GM12873 (cell line): ENCODE measurements around the gene PITPNC1.

Experiments
- CTCF ChIP-seq: IDR thresholded peaks from 2 replicates; pipeline ENCODE4 v1.5.1; 2012; ENCODE audit warnings: low read depth, mild to moderate bottlenecking, moderate library complexity, low read length, control low read depth; ENCODE audit not compliant: insufficient read depth; ENCODE audit errors: missing control alignments

The PITPNC1 gene

GRCh38 chr17:67376415-67376736 is 705 bp upstream of the PITPNC1 start:
- TF ChIP-seq CTCF, result no peak

- peak; percentile 29 for TF ChIP-seq CTCF
Observed at GRCh38 chr17:67377488-67378453, 690 bp downstream of the PITPNC1 start.

GRCh38 chr17:67378454-67379250 is 1.6 kb downstream of the PITPNC1 start:
- peak; percentile 63 for TF ChIP-seq CTCF

GRCh38 chr17:67379251-67379630 is 2.2 kb downstream of the PITPNC1 start:
- TF ChIP-seq CTCF, result no peak

- no peak for TF ChIP-seq CTCF
Observed at GRCh38 chr17:67381929-67382257, 4.8 kb downstream of the PITPNC1 start.

- TF ChIP-seq CTCF, result no peak
Observed at GRCh38 chr17:67385122-67385988, 8.3 kb downstream of the PITPNC1 start.
